Superior temporal gyrus (tissue), 1 donor: ENCODE data around the gene ADAMTS2.
"Not testable (repeated sequence)": the region's sequence is repeated elsewhere in the genome, so short reads cannot be mapped to it uniquely, and the experiment has no call there.

Source experiments
- DNase-seq: peaks from one replicate; pipeline ENCODE4 v3.0.0-alpha.2; 2016; ENCODE audit errors: extremely low spot score

ADAMTS2 gene

DNA sequence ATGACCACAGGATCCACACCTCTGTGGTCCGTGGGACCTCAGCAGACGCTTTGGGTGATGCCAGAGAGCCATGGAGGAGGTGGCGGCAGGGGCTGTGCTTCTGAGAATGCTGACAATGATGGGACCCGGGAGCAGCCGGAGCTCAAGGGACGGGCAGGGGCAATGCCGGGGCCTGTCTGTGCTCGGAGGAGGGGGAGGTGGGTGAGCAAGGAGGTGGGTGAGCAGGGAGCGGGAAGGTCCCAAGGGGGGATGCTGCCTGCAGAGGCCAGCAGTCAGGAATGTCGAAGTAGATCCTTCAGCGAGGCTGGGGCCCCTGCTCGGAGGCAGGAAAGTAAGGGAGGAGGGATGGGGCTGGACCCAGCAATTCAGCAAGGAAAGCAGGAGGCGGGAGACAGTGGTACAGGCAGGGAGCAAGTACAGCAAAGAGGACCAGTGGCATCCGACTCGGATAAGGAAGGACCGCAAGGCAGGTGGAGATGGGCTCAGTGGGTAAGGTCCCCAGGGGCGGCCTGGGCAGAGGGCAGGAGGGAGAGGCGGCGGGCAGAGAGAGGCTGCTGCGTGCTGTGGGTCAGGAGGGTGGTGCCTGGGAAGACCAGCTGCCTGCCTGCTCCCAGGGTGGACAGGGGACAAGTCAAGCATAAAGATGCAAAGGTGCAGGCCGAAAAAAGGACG, 49.0 kb downstream of the ADAMTS2 start:
- DNase-seq: no peak

DNA sequence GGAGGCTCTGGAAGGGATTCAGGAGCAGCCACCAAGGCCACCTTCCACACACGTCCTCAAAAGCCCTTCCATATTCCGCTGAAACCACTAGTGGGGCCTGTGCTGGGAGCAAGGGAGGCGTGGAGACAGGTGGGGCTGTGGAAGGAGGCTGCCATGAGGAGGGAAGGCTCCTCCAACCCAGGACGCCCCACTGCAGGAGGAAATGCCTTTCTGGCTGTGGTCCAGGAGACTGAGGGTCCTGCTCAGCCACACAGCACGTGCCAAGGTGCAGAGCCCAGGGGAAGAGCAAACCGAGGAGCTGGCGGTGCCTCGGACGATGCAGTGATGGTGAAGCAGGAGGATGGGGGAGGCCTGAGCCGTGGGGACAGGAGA, 49.5 kb downstream of the ADAMTS2 start:
- DNase-seq: no peak

DNA sequence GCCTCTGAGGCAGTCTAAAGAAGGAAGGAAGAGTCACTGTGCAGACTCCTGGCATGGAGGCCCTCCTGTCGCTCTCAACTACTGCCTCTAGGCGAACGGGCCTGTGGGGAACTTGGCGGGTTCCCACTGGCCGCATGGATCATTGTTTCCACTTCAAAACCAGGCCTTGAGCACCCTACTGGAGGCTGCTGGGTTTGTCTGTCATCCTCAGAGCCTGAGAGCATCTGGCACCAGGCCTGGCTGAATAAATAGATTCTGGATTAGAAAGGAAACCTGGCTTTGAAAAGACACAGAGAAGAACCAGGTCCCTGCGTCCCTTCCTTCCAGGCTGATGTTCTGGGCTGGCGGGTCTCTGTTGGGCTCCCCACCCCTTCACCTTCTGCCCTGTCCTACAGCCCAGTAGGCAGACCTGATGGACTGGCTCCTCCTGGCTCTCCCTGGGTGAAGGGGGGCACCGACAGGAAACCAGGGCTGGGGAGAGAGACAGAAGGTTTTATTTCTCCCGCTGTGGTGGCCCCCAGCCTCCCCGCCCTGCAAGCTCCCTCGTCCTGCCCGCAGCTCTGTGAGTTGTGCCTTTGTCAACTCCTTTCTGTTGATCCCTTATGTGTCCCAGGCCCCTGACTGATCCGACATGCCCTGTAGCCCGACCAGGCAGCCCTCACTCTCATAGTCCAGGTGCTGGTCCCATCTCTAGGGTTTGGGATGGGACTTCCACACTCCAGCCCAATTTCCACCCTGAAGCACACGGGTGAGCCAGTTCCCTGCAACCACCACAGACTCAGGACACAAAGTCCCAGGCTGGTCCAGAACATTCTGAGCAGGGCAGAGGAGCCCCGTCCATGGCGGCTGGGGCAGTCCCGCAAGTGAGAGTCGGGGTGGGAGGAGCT, 50.1 kb downstream of the ADAMTS2 start:
- DNase-seq: no peak

DNA sequence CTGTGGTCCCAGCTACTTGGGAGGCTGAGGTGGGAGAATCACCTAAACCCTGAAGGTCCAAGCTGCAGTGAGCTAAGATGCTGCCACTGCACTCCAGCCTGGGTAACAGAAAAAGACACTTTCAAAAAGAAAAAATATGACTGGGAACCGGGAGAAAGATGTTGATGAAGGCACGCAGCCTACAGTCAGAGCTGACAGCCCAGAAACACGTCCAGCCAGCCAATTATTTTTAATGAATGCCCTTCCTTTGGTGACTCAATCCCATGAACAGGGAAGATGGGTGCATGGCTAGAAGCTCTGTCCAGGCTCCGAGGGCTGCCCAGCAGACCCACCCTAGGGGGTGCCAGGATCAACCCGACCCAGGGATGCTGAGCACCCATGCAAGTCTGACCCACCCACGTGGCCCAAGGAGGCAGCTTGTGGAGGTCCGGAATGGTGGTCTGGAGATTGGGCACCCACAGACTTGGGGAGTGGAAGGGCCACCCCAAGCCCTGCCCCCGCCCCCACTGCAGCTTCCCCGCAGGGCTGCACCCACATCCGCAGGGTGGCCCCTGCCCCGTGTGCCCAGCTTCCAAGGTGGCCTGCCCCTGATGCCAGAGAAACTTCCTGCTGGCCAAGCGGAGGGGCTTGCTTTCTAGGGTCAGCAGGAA, 51.0 kb downstream of the ADAMTS2 start:
- DNase-seq: no peak

DNA sequence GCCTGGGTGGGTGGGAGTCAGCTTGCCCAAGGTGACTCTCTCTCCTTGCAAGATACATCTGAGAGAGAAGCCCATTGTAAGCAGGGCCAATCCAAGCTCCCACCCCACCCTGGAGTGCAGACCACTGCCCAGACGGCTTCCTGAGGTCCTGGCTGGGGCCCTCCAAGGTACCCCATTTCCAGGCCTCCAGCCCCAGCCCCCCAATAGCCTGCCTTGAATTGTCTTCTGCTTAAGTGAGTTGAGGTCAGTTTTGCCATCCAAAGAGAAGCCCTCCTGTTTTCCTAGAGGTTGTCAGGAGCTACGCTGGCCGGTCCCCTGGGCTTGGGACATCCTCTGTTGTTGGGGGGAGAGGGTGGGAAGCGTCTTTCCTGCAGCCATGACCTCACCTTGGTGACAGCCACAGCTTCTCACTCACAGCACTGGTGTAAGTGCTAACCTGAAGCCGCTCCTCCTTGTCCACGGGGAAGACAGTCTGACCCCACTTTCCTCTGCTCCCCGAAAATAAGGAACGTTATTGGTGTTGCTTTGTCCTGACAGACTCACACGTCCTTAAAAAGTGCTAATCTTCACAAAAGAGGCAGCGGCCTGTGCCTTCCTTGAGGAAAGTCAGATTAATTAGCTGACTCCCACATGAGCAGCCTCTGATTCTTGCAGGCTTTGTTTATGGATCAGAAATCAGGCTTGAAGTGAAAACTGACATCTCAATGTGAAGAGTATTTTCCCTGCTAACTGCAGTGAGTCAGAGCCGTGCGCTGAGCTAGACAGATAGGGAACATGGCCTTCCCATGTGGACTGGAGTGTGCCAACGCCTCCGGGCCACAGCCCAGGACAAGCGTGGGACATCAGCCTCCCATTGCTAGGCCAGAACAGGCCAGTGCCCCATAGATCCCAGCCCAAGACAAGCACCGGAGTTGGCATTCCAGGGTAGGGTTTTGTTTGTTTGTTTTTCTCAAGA, 52.3 kb downstream of the ADAMTS2 start:
- DNase-seq: no peak

DNA sequence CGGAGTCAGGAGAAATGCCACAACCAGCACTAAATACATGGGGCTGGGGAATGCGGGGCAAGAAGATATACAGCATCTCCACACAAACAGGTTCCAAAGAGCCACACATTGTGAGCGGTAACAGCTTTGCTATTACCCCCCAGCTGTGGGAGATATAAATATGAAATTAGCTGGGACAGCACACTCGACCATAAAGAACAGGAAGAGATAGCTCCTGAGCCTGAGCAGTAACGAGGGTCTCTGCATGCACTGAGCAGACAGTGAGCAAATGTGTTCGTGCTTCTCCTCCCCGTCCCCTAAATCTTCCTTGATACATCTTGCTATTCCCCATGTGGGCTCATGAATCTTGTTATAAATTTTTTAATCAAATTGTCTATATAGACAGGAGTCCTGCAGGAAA, 53.1 kb downstream of the ADAMTS2 start:
- no peak for DNase-seq

DNA sequence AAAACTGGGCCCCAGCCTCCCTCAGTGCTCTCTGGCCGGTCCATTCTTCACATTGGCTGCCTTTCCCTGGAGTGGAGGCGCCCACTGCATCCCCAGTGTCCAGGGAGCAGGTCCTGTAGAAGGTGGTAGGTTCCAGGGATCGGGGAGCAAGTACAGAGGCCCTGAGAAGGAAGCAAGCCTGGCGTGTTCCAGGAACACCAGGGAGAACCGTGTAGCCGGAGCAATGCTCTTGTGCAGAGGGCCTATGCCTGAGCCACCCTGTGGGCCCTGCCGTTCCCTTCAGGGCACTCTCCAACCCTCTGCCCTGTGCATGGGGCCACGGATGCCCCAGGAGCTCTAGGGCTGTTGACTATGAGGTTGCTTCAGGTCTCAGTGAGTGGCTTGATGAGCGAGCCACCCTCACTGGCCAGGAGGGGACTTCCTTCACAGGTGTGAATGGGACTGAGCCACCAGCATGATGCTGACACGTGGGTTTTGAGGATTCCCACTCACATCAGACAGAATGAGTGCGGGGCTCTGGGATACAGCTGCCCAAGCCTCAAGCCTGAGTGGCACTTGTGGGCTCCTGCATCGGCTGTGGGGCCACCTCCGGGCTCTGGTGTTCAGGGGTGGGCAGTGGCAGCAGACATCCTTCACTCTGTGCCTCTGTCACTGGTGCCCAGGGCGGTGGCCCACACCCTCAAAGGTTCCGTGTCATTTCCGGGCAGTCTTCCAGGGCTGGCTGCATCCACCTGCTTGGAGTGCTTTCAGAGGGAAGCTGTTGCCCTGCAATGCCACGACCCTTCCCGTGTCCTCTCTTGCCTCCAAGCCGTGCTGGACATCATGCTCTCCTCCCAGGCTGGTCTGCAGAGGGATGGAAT, 54.4 kb downstream of the ADAMTS2 start:
- no peak for DNase-seq

DNA sequence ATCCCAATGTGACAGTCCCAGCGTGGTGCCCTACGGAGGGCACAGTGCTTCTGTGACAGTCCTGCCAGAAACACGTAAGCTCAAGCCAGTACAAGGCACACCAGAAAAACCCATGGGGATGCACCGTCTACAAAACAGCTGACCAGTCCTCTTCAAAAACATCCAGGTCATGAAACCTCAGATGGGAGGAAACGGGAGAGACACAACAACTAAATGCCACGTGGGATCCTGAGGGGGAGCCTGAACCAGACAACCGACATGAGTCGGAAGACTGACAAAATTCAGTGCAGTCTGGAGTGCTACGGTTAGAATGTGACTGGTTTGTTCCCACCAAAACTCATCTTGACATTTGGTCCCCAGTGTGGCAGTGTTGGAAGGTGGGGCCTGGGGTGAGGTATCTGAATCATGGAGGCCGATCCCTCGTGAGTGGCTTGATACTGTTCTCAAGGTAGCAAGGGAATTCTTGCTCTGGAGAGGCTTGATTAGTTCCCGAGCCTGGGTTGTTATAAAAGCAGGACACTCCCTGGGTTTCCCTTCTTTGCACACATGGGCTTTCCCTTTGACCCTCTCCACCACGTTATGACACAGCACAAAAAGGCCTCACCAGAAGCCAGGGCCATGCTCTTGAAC, 55.4 kb downstream of the ADAMTS2 start:
- no peak for DNase-seq

DNA sequence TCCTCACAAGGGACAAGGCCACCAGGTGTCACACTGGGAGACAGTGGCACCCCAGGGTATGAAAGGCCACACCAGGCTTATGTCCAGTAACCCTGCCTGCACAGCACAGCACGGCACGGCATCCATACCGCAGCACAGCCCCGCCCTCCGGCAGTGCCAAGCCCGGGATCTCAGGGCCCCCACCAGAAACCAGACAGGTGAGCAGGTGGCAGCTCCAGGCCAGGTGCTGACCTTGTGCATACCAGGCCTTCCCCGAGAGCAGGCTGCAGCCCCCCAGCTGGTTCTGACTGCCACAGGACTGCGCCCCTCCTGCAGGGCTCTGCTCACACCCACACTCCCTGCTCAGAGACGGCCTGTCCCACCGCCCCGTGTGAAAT, 56.5 kb downstream of the ADAMTS2 start:
- no peak for DNase-seq

DNA sequence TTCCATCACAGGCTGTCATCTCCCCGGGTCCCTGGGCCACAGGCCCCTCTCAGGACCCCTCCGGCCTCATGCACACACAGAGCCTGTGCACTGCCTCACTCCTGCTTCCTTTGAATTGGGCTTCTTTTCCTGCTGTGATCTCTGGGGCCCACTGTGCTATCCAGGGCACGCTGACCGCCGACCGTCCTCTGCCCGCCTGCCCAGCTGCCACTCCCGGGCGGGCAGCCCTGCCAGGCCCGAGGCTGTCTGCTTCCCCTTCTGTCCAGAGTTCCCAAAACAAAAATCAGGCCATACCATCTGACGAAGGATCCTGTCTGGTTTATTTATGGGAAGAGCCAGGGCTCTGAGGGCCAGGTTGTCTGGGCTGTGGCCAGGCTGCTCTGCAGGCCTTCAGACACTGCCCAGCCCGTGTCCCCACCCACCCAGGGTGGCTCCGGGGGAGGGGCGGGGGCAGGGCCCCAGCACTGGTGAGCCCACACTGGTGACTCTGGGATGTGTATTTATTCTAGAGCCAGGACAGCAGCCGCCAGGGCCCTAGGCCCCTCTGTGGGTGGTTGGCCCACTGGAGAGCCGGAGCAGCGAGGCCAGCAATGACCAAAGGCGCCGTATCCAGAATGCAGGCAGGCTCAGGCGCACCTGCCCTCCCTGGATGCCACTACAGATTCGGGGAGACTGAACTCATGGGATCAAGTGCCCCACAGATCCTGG, 57.0 kb downstream of the ADAMTS2 start:
- no peak for DNase-seq

DNA sequence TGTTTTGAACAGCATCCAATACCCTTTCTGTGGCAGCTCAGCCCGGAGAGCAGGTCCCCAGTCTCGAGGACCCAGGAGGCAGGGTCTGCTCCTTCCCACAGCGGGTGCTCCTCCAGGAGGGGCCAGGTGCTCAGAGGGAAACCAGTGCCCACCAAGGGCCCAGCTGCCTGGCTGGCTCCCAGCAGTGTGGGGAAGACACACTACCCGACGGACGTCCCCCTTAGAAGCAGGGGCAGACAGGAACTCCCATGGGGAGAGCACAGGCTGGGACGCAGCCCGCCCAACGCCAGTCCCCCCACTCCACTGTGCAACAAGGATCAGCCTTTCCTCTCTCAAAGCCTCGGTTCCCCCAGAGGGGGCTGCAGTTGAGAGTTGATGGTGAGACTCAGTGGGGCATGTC, 57.6 kb downstream of the ADAMTS2 start:
- no peak for DNase-seq

DNA sequence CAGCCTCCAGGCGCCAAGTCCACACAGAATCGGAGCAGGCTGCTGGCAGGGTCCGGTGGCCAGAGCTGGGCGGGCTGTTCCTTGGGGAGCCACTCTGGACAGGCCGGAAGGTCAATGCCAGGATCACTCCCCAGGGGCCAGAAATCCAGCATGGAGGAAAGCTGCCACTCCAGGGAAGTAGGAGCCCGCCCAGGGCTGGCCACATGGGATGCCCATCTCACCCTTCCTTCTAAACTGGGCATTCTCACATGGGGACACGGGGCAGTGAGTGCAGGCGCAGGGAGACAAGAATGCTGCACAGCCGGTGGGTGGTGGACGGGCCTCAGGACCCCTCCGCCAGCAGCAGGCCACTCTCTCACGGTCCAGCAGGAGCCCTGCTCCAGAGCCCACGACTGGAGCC, 58.2 kb downstream of the ADAMTS2 start:
- DNase-seq: no peak

DNA sequence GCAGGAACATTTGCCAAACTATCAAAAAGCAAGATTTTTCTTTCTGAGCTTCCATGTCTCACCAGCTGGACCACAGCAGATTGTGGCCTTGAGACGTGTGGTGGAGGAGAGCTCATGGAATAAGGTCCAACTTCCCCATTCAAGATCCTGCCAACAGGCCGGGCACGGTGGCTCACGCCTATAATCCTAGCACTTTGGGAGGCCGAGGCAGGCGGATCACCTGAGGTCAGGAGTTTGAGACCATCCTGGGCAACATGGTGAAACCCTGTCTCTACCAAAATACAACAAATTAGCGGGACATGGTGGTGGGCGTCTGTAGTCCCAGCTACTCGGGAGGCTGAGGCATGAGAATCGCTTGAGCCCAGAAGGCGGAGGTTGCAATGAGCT, 59.5 kb downstream of the ADAMTS2 start:
- DNase-seq: not testable (repeated sequence)

DNA sequence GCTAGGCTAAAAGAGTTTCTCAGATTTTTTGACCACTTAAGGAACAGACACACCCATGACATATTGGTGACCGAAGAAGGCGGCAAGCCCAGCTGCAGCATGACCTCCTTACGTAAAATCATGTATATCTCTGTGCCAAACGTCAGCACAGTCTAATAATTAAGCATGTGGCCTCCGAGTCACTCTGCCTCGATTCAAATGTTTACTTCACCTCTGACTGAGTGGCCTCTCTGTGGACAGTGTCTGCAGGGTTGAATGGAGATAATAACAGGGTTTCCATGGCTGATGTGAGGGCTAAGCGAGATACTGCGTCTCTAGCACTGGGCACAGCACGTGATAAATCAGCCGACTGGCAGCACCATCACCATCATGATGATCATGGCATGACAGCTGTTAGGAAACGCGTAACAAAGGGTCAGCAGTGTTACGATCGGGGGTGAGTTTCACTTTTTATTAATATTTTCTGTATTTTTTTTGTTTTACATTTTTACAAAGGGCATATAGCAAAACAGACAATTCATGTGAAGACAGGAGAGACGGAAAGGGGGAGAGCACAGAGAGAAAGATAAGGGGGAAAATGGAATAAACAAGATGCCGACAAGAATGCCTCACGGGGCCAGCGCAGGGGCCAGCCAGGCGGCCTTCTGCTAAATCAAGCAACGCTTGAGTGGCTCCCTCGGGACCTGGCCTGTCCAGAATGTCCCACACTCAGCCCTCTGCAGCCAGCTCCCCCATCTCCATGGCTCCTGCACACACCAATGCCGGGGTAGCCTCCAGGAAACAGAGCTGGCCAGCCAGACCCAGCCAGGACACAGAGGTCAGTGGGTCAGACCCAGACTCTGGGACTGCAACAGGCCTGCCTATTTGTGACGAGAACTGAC, 60.3 kb downstream of the ADAMTS2 start:
- peak; percentile 52 for DNase-seq

DNA sequence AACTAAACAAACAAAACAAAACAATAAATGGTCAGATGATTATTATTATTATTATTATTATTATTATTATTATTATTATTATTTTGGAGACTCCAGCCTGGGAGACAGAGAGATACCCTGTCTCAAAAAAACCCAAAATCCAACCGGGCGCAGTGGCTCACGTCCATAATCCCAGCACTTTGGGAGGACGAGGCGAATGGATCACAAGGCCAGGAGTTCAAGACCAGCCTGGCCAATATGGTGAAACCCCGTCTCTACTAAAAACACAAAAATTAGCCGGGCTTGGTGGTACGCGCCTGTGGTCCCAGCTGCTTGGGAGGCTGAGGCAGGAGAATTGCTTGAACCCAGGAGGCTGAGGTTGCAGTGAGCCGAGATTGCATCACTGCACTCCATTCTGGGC, 61.4 kb downstream of the ADAMTS2 start:
- DNase-seq: not testable (repeated sequence)

DNA sequence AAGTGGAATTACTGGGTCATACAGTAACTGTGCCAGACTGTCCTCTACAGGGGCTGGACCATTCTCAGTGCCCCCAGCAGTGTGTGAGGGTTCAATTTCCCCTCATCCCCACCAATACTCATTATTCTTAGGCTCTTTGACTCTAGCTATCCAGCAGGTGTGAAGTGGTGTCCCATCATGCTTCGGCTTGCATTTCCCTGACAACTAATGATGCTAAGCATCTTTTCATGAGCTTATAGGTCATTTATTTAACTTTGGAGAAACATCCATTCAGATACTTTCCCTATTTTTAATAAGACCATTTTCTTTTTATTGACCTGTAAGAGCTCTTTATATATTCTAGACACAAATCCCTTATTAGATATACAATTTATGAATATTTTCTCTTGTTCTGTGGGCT, 63.6 kb downstream of the ADAMTS2 start:
- no peak for DNase-seq

DNA sequence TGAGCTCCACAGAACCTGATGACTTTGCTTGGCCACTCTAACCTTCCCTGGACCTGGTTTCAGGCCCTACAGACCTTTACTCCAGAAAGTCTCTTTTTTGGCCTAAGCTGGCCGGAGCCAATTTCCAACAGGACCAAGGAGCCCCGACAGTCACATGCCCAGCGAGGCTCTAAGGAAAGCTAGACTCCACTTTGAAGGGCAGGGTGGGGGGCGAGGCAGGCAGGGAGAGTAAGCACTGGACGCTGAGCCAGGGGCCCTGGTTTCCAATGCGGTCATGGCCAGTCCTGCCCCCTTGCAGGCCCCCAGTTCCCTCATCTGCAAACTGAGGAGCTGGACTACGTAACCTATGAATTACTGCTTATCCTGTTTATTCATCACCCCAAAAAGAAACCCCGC, 65.2 kb downstream of the ADAMTS2 start:
- DNase-seq: no peak

DNA sequence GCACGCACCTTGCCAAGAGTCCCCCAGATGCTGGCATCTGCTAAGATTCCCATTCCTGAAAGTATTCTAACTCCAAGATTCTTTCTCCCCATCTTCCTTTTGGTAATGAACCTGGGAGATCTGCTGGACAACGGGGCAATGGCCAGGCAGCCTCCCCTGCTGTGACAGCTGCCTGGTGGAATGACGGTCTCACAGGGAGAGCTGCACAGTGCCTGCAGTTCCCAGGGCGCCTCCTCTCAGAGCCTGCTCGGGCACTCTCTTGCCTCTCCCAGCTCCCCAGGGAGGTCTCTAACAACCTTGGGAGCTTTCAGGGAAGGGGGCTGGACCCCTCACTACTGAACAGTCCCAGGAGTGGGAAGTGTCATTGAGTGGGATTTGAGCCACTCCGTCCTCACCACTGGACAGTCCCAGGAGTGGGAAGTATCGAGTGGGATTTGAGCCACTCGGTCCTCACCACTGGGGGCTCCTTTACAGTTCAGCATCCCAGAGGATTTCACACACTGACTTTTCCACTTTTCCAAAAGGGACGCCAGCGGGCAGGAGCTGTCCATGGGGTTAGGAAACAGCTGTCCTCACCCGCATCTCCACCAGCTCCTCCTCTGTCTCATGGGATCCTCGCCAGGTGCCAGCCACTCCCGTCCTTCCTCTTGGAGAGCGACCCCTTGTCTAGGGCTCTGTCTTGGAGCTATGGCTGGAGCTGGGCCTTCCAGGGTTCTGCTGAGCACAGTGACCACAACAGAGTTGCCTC, 65.7 kb downstream of the ADAMTS2 start:
- no peak for DNase-seq
